GM19351 (cell line): ENCODE results near the gene TMEM161A.
"Not testable (repeated sequence)": the region's sequence is repeated elsewhere in the genome, so short reads cannot be mapped to it uniquely, and the experiment has no call there.

ENCODE experiments used
- ATAC-seq: cut with Tn5 transposase; IDR thresholded peaks from one replicate; pipeline ENCODE4 v1.9.1; 2021; ENCODE audit warnings: mild to moderate bottlenecking, moderate library complexity; ENCODE audit not compliant: unreplicated experiment

The TMEM161A gene

GRCh38 chr19:19155495-19156219, 17.4 kb upstream of the TMEM161A start:
- peak; percentile 77 for ATAC-seq

GRCh38 chr19:19154768-19155494, 16.7 kb upstream of the TMEM161A start:
- no peak for ATAC-seq

DNA sequence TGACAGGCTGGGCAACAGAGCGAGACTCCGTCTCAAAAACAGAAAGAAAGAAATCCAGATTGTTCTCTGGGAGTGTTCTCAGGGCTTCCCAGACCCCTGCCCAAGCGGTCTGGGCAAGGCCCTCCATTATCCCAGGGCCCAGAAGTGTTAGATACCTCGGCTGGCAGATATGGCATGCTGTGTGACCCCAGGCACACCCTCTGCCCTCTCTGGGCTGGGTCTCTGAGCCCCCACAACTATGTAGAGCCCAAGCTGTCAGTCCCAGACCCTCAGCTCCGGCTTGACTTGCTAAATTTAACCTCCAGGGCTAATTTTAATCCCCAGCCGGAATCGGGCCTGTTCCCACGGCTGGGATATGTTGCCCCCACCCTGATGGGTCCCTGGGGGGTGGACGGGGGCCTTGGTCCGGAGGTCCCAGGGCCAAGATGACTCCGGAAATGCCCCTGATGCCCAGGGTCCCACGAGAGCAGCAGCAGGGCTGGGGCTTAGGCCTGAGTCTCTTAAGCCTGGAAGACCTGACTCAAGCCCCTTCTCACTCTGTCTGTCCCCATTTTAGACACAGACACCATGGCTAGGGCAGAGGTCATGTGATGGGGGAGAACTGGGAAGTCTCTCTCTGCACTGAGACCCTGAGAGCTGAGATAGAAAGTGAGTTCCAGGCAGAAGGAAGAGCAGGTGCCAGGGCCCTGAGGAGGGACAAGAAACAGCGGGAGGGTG, 14.5 kb upstream of the TMEM161A start:
- ATAC-seq: no peak

DNA sequence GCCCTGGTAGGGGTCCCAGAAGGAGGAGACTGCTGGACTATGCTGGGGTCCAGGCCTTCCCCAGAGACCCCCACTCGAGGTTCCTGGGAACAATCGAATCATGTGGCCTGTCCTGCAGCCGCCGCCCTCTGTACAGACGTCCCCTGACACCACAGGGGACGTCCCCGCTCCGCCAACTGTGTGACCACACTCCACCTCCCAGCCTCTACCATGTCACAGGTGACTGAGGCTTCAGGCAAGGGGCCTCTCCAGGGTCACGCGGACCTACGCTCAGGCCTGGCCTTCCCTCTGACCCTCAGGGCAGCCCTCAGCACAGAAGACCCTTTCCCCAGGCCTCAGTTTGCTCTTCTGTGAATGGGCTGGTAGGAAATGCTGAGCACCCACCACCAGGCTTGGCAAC, 13.1 kb upstream of the TMEM161A start:
- peak; percentile 62 for ATAC-seq

GRCh38 chr19:19149435-19149834, 11.2 kb upstream of the TMEM161A start:
- no peak for ATAC-seq

GRCh38 chr19:19148504-19148903, 10.2 kb upstream of the TMEM161A start:
- not testable (repeated sequence) for ATAC-seq

DNA sequence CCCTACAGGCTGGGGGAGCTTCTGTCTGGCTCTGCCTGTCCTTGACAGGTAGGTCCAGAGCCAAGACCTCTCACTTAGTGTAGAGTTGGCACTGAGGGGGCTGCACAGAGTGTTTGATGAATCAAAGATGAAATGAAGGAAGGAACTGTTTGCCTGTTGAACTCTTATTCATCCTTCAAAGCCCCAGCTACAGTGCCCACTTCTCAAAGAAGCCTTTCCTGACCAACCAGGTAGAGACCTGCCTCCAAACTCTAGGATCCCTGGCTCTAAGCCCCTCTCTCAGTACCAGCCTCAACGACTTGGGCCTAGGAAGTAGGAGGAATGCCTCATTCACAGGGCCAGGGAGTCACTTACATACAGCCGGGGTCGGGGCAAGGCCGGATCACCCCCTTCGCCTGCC, 9.1 kb upstream of the TMEM161A start:
- ATAC-seq: no peak

DNA sequence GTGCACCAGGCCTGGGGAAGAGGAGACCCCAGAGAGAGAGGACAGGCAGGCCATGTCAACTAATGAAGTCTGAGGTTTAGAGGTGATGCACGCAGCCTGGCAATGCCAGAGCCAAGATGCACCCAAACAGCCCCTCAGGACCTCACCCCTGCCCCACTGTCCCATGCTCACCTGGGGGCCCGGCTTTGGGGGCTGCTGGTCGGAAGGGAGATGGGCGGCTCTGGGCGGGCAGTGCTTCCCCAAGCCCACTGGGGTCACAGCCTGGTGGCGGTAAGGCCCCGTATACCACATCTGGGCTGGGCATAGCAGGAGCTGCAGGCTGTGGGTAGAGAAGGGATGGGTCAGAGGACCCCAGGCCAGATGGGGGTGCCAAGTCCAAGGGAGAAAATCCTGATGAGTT, 8.6 kb upstream of the TMEM161A start:
- ATAC-seq: no peak

- ATAC-seq: no peak
Observed at GRCh38 chr19:19145684-19146608, 7.7 kb upstream of the TMEM161A start.

- no peak for ATAC-seq
Observed at GRCh38 chr19:19145281-19145680, 7.0 kb upstream of the TMEM161A start.

DNA sequence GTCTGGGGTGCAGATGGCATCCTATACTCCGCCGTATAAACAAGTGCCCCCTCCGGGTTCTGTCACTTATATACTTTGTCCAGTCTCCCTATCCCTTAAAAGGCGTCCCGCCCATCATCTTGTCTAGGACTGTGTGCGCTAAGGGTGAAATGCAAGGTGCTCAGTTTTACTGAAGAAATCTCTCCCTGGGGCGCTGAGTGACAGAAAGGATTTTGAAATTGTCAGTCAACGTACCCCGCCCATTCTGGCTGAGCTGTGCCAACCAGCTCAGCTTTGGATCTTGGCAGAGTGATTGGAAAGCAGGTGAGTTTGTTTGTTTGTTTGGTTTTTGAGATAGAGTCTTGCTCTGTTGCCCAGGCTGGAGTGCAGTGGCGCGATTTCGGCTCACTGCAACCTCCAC, 4.1 kb upstream of the TMEM161A start:
- no peak for ATAC-seq

DNA sequence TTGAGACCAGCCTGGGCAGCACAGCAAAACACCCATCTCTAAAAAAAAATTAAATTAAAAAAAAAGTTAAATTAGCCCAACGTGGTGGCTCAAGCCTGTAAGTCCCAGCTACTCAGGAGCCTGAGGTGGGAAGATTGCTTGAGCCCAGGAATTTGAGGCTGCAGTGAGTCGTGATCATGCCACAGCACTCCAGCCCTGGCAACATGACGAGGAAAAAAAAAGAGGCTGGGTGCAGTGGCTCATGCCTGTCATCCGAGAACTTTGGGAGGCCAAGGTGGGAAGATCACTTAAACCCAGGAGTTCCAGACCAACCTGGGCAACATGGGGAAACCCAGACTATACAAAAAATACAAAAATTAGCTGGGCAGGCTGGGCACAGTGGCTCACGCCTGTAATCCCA, 2.2 kb upstream of the TMEM161A start:
- ATAC-seq: no peak

DNA sequence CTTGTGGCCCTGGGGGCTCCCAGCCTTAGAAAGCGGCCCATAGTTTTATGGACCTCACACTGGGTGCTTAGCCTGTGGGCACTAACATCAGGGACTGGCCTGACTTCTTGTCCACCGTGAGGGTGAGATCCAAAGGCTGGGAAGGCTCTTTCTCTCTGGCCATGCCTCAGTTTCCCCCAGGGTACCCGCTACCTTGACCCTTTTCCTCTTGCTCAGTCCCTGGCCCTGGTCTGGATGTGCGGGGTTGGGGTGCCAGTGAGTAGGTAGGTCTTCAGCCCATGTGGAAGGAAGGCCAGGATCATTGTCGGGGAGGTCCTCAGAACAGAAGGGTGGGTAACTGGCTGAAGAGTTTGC, 1.6 kb upstream of the TMEM161A start:
- ATAC-seq: no peak

- ATAC-seq: no peak
Observed at GRCh38 chr19:19137556-19138108, 646 bp downstream of the TMEM161A start.

DNA sequence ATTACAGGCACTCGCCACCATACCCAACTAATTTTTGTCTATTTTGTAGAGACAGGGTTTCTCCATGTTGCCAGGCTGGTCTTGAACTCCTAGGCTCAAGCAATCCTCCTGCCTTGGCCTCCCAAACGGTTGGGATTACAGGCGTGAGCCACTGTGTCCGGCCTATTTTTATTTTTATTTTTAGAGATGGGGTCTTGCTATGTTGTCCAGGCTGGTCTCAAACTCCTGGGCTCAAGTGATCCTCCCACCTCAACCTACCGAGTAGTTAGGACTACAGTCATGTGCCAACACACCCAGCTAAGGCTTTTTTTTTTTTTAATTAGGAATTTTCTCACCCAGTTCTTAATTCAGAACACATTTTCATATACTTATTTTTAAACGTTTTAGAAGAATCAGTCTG, 2.6 kb downstream of the TMEM161A start:
- not testable (repeated sequence) for ATAC-seq

DNA sequence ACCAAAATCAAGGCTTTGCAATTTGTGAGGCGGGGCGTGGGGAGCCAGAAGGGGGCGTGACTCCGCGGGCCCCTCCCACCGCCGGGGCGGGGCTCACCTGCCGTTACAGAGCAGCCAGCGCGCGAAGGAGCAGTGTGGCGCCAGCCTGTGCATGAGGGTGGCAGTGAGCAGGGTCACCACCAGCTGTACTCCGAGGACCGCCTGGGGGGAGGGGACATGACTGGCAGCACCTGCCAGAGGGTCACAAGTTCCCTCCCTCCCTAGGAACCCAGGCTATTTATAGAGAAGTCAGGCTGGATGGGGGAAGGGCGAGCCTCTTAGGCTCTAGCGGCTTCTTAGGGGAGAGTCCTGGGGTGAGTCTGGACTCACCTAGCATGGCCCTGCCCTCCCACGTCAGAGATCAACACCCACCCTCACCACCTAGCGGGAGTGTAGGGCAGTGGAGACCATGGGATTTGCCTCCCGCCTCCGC, 3.6 kb downstream of the TMEM161A start:
- no peak for ATAC-seq

GRCh38 chr19:19133985-19134384, 4.3 kb downstream of the TMEM161A start:
- ATAC-seq: no peak

GRCh38 chr19:19132912-19133311, 5.4 kb downstream of the TMEM161A start:
- ATAC-seq: no peak

GRCh38 chr19:19131989-19132388, 6.3 kb downstream of the TMEM161A start:
- no peak for ATAC-seq

DNA sequence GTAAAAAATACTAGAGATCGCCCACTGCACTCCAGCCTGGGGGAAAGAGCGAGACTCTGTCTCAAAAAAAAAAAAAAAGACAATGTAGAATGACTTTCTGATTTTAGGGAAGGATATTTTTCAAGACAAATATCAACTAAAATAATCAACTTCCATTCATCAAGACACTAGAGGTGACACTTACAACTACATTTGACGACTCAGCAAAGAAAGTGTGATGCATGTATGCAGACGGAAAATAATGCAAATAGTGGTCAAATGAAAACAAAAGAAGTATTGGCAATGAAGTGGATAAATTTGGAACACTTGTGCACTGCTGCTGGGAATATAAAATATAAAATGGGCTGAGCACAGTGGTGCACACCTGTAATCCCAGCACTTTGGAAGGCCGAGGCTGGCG, 12.2 kb downstream of the TMEM161A start:
- ATAC-seq: no peak
